Epithelial cell of proximal tubule (primary cell): ENCODE measurements around the gene ADAMTS9. TPM values are rescaled to one million over a fixed set of nuclear protein-coding genes. Genes with fewer than 3 reads are reported as not detected.
"Not testable (repeated sequence)": the region's sequence is repeated elsewhere in the genome, so short reads cannot be mapped to it uniquely, and the experiment has no call there.

ENCODE experiments used
- DNase-seq: peaks from one replicate; pipeline ENCODE4 v3.0.0-alpha.2; 2011; ENCODE audit warnings: low read depth
- H3K4me3 ChIP-seq: 2 replicates; pipeline ENCODE4 v1.5.1; 2011; ENCODE audit warnings: low read depth, mild to moderate bottlenecking, low read length
- total RNA-seq: library from RNA; depleted of rRNA; stranded (reverse); fragments of >200 nt; gene quantifications from 2 replicates; pipeline ENCODE4 v1.2.3, GENCODE V29; 2015
- TF ChIP-seq, protein P1 (sequence below): conservative IDR thresholded peaks from 2 replicates; pipeline ENCODE4 v1.5.1; 2012; ENCODE audit warnings: low read depth, mild to moderate bottlenecking, low read length

Gene ADAMTS9
- total RNA-seq, 1 donor from 2014 or later: 92.7 TPM

DNA sequence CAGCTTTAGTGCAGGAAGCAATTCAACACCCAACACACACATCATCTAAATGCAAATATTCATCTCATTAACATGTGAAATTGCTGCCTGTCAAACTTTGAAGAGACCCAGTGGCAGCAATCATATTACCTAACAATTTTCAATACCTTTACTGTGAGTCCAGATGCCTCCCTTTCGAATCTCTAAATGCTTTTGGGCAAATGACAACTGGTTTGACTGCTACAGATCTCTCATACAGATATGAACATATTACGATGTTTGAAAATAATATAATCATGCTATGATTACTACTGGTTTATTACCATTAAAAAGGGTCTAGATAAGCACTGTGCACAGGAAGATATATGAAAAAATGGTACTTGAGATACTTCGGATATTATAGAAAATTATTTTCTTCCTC lies 137.9 kb downstream of the ADAMTS9 start:
- TF ChIP-seq, protein P1, sequence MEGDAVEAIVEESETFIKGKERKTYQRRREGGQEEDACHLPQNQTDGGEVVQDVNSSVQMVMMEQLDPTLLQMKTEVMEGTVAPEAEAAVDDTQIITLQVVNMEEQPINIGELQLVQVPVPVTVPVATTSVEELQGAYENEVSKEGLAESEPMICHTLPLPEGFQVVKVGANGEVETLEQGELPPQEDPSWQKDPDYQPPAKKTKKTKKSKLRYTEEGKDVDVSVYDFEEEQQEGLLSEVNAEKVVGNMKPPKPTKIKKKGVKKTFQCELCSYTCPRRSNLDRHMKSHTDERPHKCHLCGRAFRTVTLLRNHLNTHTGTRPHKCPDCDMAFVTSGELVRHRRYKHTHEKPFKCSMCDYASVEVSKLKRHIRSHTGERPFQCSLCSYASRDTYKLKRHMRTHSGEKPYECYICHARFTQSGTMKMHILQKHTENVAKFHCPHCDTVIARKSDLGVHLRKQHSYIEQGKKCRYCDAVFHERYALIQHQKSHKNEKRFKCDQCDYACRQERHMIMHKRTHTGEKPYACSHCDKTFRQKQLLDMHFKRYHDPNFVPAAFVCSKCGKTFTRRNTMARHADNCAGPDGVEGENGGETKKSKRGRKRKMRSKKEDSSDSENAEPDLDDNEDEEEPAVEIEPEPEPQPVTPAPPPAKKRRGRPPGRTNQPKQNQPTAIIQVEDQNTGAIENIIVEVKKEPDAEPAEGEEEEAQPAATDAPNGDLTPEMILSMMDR: no peak
- DNase-seq: no peak

GRCh38 chr3:64548200-64548889 lies 139.5 kb downstream of the ADAMTS9 start:
- no peak for DNase-seq
- TF ChIP-seq, protein P1: no peak
- no peak overlapping the region for H3K4me3 ChIP-seq

More for the DNA sequence above, 137.9 kb downstream of the ADAMTS9 start:
- no peak overlapping the region for H3K4me3 ChIP-seq

DNA sequence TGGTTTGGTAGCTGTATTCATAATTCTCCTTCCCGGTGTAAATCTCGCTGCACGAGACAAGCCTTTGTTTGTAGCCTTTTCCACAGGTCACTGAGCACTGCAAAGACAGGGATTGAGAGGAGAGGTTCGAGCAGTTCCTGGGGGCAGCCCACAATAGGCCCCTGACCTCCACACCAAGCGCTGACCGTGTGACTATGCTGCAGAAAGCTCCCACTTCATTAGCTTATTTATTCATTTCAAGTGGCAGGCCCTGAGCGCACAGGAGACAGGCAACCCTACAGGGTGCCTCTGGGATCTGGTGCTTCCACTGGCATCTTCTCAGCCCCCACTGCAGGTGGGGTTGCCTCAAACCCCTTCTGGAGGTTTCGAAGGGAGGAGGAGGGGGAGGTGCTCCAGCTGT lies 140.9 kb downstream of the ADAMTS9 start:
- H3K4me3 ChIP-seq: no peak overlapping the region
- DNase-seq: no peak
- TF ChIP-seq, protein P1: no peak

DNA sequence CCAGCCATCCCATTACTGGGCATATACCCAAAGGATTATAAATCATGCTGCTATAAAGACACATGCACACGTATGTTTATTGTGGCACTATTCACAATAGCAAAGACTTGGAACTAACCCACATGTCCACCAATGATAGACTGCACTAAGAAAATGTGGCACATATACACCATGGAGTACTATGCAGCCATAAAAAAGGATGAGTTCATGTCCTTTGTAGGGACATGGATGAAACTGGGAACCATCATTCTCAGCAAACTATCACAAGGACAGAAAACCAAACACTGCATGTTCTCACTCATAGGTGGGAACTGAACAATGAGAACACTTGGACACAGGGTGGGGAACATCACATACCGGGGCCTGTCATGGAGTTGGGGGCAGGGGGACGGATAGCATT lies 142.6 kb downstream of the ADAMTS9 start:
- not testable (repeated sequence) for H3K4me3 ChIP-seq, DNase-seq

DNA sequence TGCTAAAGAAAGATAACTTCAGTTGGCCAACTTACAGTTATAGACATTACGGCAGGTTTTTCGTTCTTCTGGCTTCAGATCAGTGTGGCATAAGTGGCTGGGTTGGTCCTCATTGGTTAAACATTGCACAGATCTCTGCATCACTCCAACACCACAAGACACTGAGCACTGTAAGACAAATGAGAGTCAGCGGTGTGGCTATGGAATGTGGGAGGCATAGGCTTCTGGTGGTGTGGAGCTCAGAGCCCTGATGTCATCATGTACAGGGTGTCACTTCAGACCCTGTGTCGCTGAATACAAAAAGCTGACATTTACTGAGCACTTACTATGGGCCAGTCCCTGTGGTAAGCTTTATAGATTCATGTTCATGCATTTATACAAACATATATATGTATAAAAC lies 146.0 kb downstream of the ADAMTS9 start:
- DNase-seq: no peak
- TF ChIP-seq, protein P1: no peak
- no peak overlapping the region for H3K4me3 ChIP-seq

- TF ChIP-seq, protein P1: no peak
- H3K4me3 ChIP-seq: no peak overlapping the region
- no peak for DNase-seq
These were observed 148.2 kb downstream of the ADAMTS9 start for GRCh38 chr3:64539451-64540196.

GRCh38 chr3:64536166-64536565 lies 151.6 kb downstream of the ADAMTS9 start:
- TF ChIP-seq, protein P1: no peak
- H3K4me3 ChIP-seq: no peak overlapping the region
- DNase-seq: no peak
